ENCODE results near the gene RFESD. TPM values are rescaled to one million over a fixed set of nuclear protein-coding genes. Genes with fewer than 3 reads are reported as not detected.

RFESD gene
- total RNA-seq, 1 experiment from 2014 or later: 1.6 TPM

- H3K36me3 Mint-ChIP-seq (ENCODE audit: insufficient read depth, unreplicated experiment): no peaks in the 10 kb centered on the region
Observed at GRCh38 chr5:95673081-95673480, 26.5 kb downstream of the RFESD start.

GRCh38 chr5:95682891-95683290, 36.3 kb downstream of the RFESD start, which contains the start of gene SPATA9:
Gene SPATA9 (minus strand): TSS chr5:95682991. CDS start chr5:95682854, 137 bp downstream.
- Histone ChIP-seq H3K27me3 (replicated peaks; ENCODE audit: control insufficient read depth, insufficient read depth, low read length) (no peaks in the 10 kb centered on the region), H3K9me3 (no peaks in the 10 kb centered on the region), H3K4me1 (no peaks in the 10 kb centered on the region; the same call in 1 of the 2 replicates), H3K36me3 (ENCODE audit: control insufficient read depth, insufficient read depth, low read length) (no peaks in the 10 kb centered on the region), H3K4me3 (ENCODE audit: low read depth, low read length) (no peak within 1 kb of the TSS)
- no peaks in the 10 kb centered on the region for H3K9me3 Mint-ChIP-seq (ENCODE audit: unreplicated experiment)
- intact Hi-C loops (cut with micrococcal nuclease; ENCODE audit: unreplicated experiment): no loop called here
- H3K4me3 Mint-ChIP-seq (ENCODE audit: unreplicated experiment): no peak within 1 kb of the TSS
- no peaks in the 10 kb centered on the region for H3K36me3 Mint-ChIP-seq (ENCODE audit: insufficient read depth, unreplicated experiment)
- POLR2A ChIA-PET: no interaction called here
- no peak within 1 kb of the TSS for H3K27ac Mint-ChIP-seq (ENCODE audit: unreplicated experiment)
- H3K4me1 Mint-ChIP-seq (ENCODE audit: low read depth, unreplicated experiment): no peaks in the 10 kb centered on the region
- TF ChIP-seq, protein P1, sequence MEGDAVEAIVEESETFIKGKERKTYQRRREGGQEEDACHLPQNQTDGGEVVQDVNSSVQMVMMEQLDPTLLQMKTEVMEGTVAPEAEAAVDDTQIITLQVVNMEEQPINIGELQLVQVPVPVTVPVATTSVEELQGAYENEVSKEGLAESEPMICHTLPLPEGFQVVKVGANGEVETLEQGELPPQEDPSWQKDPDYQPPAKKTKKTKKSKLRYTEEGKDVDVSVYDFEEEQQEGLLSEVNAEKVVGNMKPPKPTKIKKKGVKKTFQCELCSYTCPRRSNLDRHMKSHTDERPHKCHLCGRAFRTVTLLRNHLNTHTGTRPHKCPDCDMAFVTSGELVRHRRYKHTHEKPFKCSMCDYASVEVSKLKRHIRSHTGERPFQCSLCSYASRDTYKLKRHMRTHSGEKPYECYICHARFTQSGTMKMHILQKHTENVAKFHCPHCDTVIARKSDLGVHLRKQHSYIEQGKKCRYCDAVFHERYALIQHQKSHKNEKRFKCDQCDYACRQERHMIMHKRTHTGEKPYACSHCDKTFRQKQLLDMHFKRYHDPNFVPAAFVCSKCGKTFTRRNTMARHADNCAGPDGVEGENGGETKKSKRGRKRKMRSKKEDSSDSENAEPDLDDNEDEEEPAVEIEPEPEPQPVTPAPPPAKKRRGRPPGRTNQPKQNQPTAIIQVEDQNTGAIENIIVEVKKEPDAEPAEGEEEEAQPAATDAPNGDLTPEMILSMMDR (IDR thresholded peaks at IDR 0.05; ENCODE audit: insufficient read depth in 1 of 2, low read depth in 1 of 2, low read length in 1 of 2, severe bottlenecking in 1 of 2, unreplicated experiment in 1 of 2): no peak
- no peaks in the 10 kb centered on the region for H3K27me3 Mint-ChIP-seq (ENCODE audit: insufficient read depth, unreplicated experiment)
- no TSS peak for BruUV-seq (replicated peaks)
- no peak for DNase-seq
- CTCF ChIA-PET: no interaction called here

More at GRCh38 chr5:95673081-95673480, 26.5 kb downstream of the RFESD start:
- Histone ChIP-seq H3K4me3 (ENCODE audit: low read depth, low read length) (no peak overlapping the region), H3K36me3 (ENCODE audit: control insufficient read depth, insufficient read depth, low read length) (no peaks in the 10 kb centered on the region; the same call in 1 of the 2 replicates), H3K27me3 (replicated peaks; ENCODE audit: control insufficient read depth, insufficient read depth, low read length) (no peaks in the 10 kb centered on the region), H3K9me3 (no peaks in the 10 kb centered on the region; the same call in 1 of the 2 replicates), H3K4me1 (peaks cover 43% of the 10 kb centered on the region)
- intact Hi-C loops (cut with micrococcal nuclease; ENCODE audit: unreplicated experiment): loop anchor here (1.0 to 2.0 kb wide), 4 partner anchors 14 to 86 kb away; no protein-coding TSS in a partner anchor
- Mint-ChIP-seq H3K4me1 (ENCODE audit: low read depth, unreplicated experiment) (peaks cover 35% of the 10 kb centered on the region), H3K27me3 (ENCODE audit: insufficient read depth, unreplicated experiment) (no peaks in the 10 kb centered on the region), H3K27ac (ENCODE audit: unreplicated experiment) (peak overlapping the region; percentile 86), H3K9me3 (ENCODE audit: unreplicated experiment) (no peaks in the 10 kb centered on the region), H3K4me3 (ENCODE audit: unreplicated experiment) (peak overlapping the region; percentile 10)
- BruUV-seq (replicated peaks): no TSS peak
- CTCF ChIA-PET: interaction anchor here (1.1 to 1.3 kb wide), 3 partner anchors 58 to 108 kb away, joined by 3 read pairs; partner anchors contain the start of gene RHOBTB3
- peak; percentile 69 to 73 for DNase-seq
- POLR2A ChIA-PET: interaction anchor here (0.9 kb wide), 1 partner anchor 58 kb away, joined by 3 read pairs; the partner anchor contains the start of gene RHOBTB3
- TF ChIP-seq, protein P1 (IDR thresholded peaks at IDR 0.05; ENCODE audit: insufficient read depth in 1 of 2, low read depth in 1 of 2, low read length in 1 of 2, severe bottlenecking in 1 of 2, unreplicated experiment in 1 of 2): no peak

GRCh38 chr5:95684361-95684760, 37.8 kb downstream of the RFESD start:
- ChIA-PET CTCF (no interaction called here), POLR2A (no interaction called here)
- Histone ChIP-seq H3K4me3 (ENCODE audit: low read depth, low read length) (no peak overlapping the region), H3K27me3 (replicated peaks; ENCODE audit: control insufficient read depth, insufficient read depth, low read length) (no peaks in the 10 kb centered on the region), H3K36me3 (ENCODE audit: control insufficient read depth, insufficient read depth, low read length) (no peaks in the 10 kb centered on the region), H3K9me3 (no peaks in the 10 kb centered on the region), H3K4me1 (no peaks in the 10 kb centered on the region; the same call in 1 of the 2 replicates)
- Mint-ChIP-seq H3K36me3 (ENCODE audit: insufficient read depth, unreplicated experiment) (no peaks in the 10 kb centered on the region), H3K27ac (ENCODE audit: unreplicated experiment) (no peak overlapping the region), H3K4me1 (ENCODE audit: low read depth, unreplicated experiment) (no peaks in the 10 kb centered on the region), H3K4me3 (ENCODE audit: unreplicated experiment) (no peak overlapping the region), H3K9me3 (ENCODE audit: unreplicated experiment) (no peaks in the 10 kb centered on the region), H3K27me3 (ENCODE audit: insufficient read depth, unreplicated experiment) (no peaks in the 10 kb centered on the region)
- no TSS peak for BruUV-seq (replicated peaks)
- TF ChIP-seq, protein P1 (IDR thresholded peaks at IDR 0.05; ENCODE audit: insufficient read depth in 1 of 2, low read depth in 1 of 2, low read length in 1 of 2, severe bottlenecking in 1 of 2, unreplicated experiment in 1 of 2): no peak
- intact Hi-C loops (cut with micrococcal nuclease; ENCODE audit: unreplicated experiment): no loop called here
- no peak for DNase-seq

Data from Caco-2 (cell line).